Cerebellar nuclear complex (tissue), 1 donor: Measurements from ENCODE around the gene ABCA12.
"Not testable (repeated sequence)": the region's sequence is repeated elsewhere in the genome, so short reads cannot be mapped to it uniquely, and the experiment has no call there.

Experiments
- DNase-seq, 2 experiments: peaks; one replicate each; lab custom pipeline; 2025; lab: John Stamatoyannopoulos, UW

The ABCA12 gene

GRCh38 chr2:215138479-215138878 is at the start of gene ABCA12:
TSS of gene ABCA12 (minus strand) at chr2:215138626. CDS start at chr2:215138208, 418 bp downstream.
- no peak for DNase-seq

GRCh38 chr2:215188078-215188477 is 49.7 kb upstream of the ABCA12 start:
- DNase-seq: no peak

GRCh38 chr2:215186021-215186420 is 47.6 kb upstream of the ABCA12 start:
- DNase-seq: no peak

GRCh38 chr2:215178121-215178520 is 39.7 kb upstream of the ABCA12 start:
- no peak for DNase-seq

- DNase-seq: no peak
Observed at GRCh38 chr2:215171796-215172195, 33.4 kb upstream of the ABCA12 start.

GRCh38 chr2:215171151-215171550 is 32.7 kb upstream of the ABCA12 start:
- DNase-seq: no peak

GRCh38 chr2:215166505-215166904 is 28.1 kb upstream of the ABCA12 start:
- DNase-seq: not testable (repeated sequence)

GRCh38 chr2:215163319-215163718 is 24.9 kb upstream of the ABCA12 start:
- not testable (repeated sequence) for DNase-seq

- DNase-seq: no peak
Observed at GRCh38 chr2:215161301-215161829, 22.9 kb upstream of the ABCA12 start.

GRCh38 chr2:215160081-215160480 is 21.7 kb upstream of the ABCA12 start:
- no peak for DNase-seq

GRCh38 chr2:215156453-215156852 is 18.0 kb upstream of the ABCA12 start:
- DNase-seq: no peak

GRCh38 chr2:215149894-215150293 is 11.5 kb upstream of the ABCA12 start:
- no peak for DNase-seq

- no peak for DNase-seq
Observed at GRCh38 chr2:215149486-215149885, 11.1 kb upstream of the ABCA12 start.

- no peak for DNase-seq
Observed at GRCh38 chr2:215149060-215149459, 10.6 kb upstream of the ABCA12 start.

- no peak for DNase-seq
Observed at GRCh38 chr2:215145611-215146010, 7.2 kb upstream of the ABCA12 start.

GRCh38 chr2:215144106-215144875 is 5.9 kb upstream of the ABCA12 start:
- DNase-seq: no peak

GRCh38 chr2:215143458-215143857 is 5.0 kb upstream of the ABCA12 start:
- DNase-seq: no peak

GRCh38 chr2:215141706-215142105 is 3.3 kb upstream of the ABCA12 start:
- DNase-seq: no peak

- DNase-seq: no peak
Observed at GRCh38 chr2:215140166-215140707, 1.8 kb upstream of the ABCA12 start.

GRCh38 chr2:215137741-215138340 is 585 bp downstream of the ABCA12 start:
- no peak for DNase-seq

GRCh38 chr2:215137329-215137686 is 1.1 kb downstream of the ABCA12 start:
- DNase-seq: no peak

- no peak for DNase-seq
Observed at GRCh38 chr2:215136669-215137328, 1.6 kb downstream of the ABCA12 start.

- DNase-seq: no peak
Observed at GRCh38 chr2:215120401-215120800, 18.0 kb downstream of the ABCA12 start.
